Activated CD4-positive, alpha-beta T cell treated with anti-CD3 and anti-CD28 coated beads, Interleukin-2, amount 50 U/mL, for 1 hour (primary cell): ENCODE results near the gene CGB3.
"Not testable (repeated sequence)": the region's sequence is repeated elsewhere in the genome, so short reads cannot be mapped to it uniquely, and the experiment has no call there.

Experiments
- DNase-seq: peaks from one replicate; pipeline ENCODE4 v3.0.0-alpha.2; 2020

Gene CGB3

GRCh38 chr19:49024233-49024632 lies at the start of gene CGB3:
CGB3 (minus strand) TSS chr19:49024333; CDS start chr19:49023971, 362 bp downstream.
- not testable (repeated sequence) for DNase-seq

GRCh38 chr19:49071860-49072547 lies 47.9 kb upstream of the CGB3 start:
- DNase-seq, result no peak

GRCh38 chr19:49070416-49070815 lies 46.3 kb upstream of the CGB3 start:
- DNase-seq, result no peak

GRCh38 chr19:49069026-49069425 lies 44.9 kb upstream of the CGB3 start:
- no peak for DNase-seq

GRCh38 chr19:49067554-49067953 lies 43.4 kb upstream of the CGB3 start:
- DNase-seq, result no peak

- no peak for DNase-seq
Measured at GRCh38 chr19:49065905-49066512, 41.9 kb upstream of the CGB3 start.

GRCh38 chr19:49064768-49065611 lies 40.9 kb upstream of the CGB3 start, which contains the start of gene NTF4:
NTF4 (minus strand) TSS chr19:49064818; CDS start chr19:49061997, 2,821 bp downstream.
- DNase-seq, result no peak

- no peak for DNase-seq
Measured at GRCh38 chr19:49064029-49064629, 40.0 kb upstream of the CGB3 start.

- no peak for DNase-seq
Measured at GRCh38 chr19:49061445-49061844, 37.3 kb upstream of the CGB3 start.

GRCh38 chr19:49061000-49061399 lies 36.9 kb upstream of the CGB3 start:
- no peak for DNase-seq

- DNase-seq, result no peak
Measured at GRCh38 chr19:49059053-49059452, 34.9 kb upstream of the CGB3 start.

- DNase-seq, result no peak
Measured at GRCh38 chr19:49058562-49058961, 34.4 kb upstream of the CGB3 start.

- DNase-seq, result peak; percentile 28
Measured at GRCh38 chr19:49057636-49058234, 33.6 kb upstream of the CGB3 start, which contains the start of gene CGB7. CGB7 (minus strand) TSS chr19:49057749; CDS start chr19:49055375, 2,374 bp downstream.

- not testable (repeated sequence) for DNase-seq
Measured at GRCh38 chr19:49056902-49057596, 32.9 kb upstream of the CGB3 start.

- DNase-seq, result peak; percentile 43
Measured at GRCh38 chr19:49056101-49056901, 32.2 kb upstream of the CGB3 start.

- not testable (repeated sequence) for DNase-seq
Measured at GRCh38 chr19:49050376-49051033, 26.4 kb upstream of the CGB3 start.

- not testable (repeated sequence) for DNase-seq
Measured at GRCh38 chr19:49049834-49050233, 25.7 kb upstream of the CGB3 start.

- not testable (repeated sequence) for DNase-seq
Measured at GRCh38 chr19:49049011-49049410, 24.9 kb upstream of the CGB3 start, which contains the start of gene CGB8. CGB8 (minus strand) TSS chr19:49049111; CDS start chr19:49048739, 372 bp downstream.

GRCh38 chr19:49043548-49043947 lies 19.4 kb upstream of the CGB3 start, which contains the start of gene CGB5:
CGB5 (plus strand) TSS chr19:49043848; CDS start chr19:49044210, 362 bp downstream.
- not testable (repeated sequence) for DNase-seq

GRCh38 chr19:49042666-49043065 lies 18.5 kb upstream of the CGB3 start:
- not testable (repeated sequence) for DNase-seq
